Activated CD8-positive, alpha-beta T cell treated with anti-CD3 and anti-CD28 coated beads, Interleukin-2, amount 10 ng/mL, durations not matched to agents 7 days and 5 days (primary cell): ENCODE results near the gene PRKCD. TPM values are rescaled to one million over a fixed set of nuclear protein-coding genes. Genes with fewer than 3 reads are reported as not detected.
A peak's percentile ranks its signal among the peaks of the same experiment; 100 is the strongest.

ENCODE experiments used
- ATAC-seq: fragments of 150-1000 bp; cut with Tn5 transposase; one replicate; pipeline ENCODE4 v1.10.0; 2021; ENCODE audit warnings: moderate library complexity
- CTCF ChIA-PET: fragments of 350-600 bp; sonication (Branson Sonifier 250); formaldehyde crosslinking; loops from one replicate; lab custom pipeline; 2021; ENCODE audit warnings: antibody characterized with exemption; lab: Charles Lee
- POLR2A ChIA-PET: fragments of 350-600 bp; sonication (Branson Sonifier 250); formaldehyde crosslinking; loops from one replicate; lab custom pipeline; 2021; ENCODE audit warnings: antibody characterized with exemption; lab: Charles Lee
- DNase-seq: peaks from one replicate; pipeline ENCODE4 v3.0.0-alpha.2; 2020
- H3K27ac Mint-ChIP-seq: one replicate; pipeline ENCODE4 v1.8.0; 2021; ENCODE audit warnings: mild to moderate bottlenecking, mixed read lengths
- H3K27me3 Mint-ChIP-seq: one replicate; pipeline ENCODE4 v1.8.0; 2021; ENCODE audit warnings: low read depth, mixed read lengths
- H3K36me3 Mint-ChIP-seq: one replicate; pipeline ENCODE4 v1.8.0; 2021; ENCODE audit warnings: low read depth, mixed read lengths
- H3K4me1 Mint-ChIP-seq: one replicate; pipeline ENCODE4 v1.8.0; 2021; ENCODE audit warnings: low read depth, mixed read lengths
- H3K4me3 Mint-ChIP-seq: one replicate; pipeline ENCODE4 v1.8.0; 2021; ENCODE audit warnings: mild to moderate bottlenecking, mixed read lengths
- H3K9me3 Mint-ChIP-seq: one replicate; pipeline ENCODE4 v1.8.0; 2022; ENCODE audit warnings: mixed read lengths; ENCODE audit not compliant: insufficient read depth
- total RNA-seq, 2 experiments: library from RNA; stranded (reverse); gene quantifications; one replicate each; pipeline ENCODE4 v1.2.3, GENCODE V29; 2021

Gene PRKCD
- total RNA-seq: 10 to 100 TPM; 19.5 to 20.5 TPM

GRCh38 chr3:53160660-53161449, at the start of gene PRKCD:
Gene PRKCD (plus strand): TSS chr3:53161209. CDS start chr3:53178423, 17,214 bp downstream.
- H3K36me3 Mint-ChIP-seq: no peaks in the 10 kb centered on the region
- peaks cover 33% of the 10 kb centered on the region for H3K27me3 Mint-ChIP-seq
- peak; percentile 86 for ATAC-seq
- CTCF ChIA-PET: interaction anchor here (0.6 to 1.7 kb wide), 13 partner anchors 10 to 60 kb away, joined by 3 to 13 read pairs (median 3); no protein-coding TSS in a partner anchor
- H3K27ac Mint-ChIP-seq: peak within 1 kb of the TSS; percentile 82
- H3K9me3 Mint-ChIP-seq: no peaks in the 10 kb centered on the region
- peak; percentile 83 for DNase-seq
- H3K4me3 Mint-ChIP-seq: peak within 1 kb of the TSS; percentile 73
- H3K4me1 Mint-ChIP-seq: peaks cover 22% of the 10 kb centered on the region
- POLR2A ChIA-PET: interaction anchor here (0.6 to 1.4 kb wide), 3 partner anchors 28 to 187 kb away, joined by 3 to 4 read pairs (median 4); partner anchors contain the start of genes DCP1A and TKT

GRCh38 chr3:53111822-53112221, 49.2 kb upstream of the PRKCD start:
- POLR2A ChIA-PET: interaction anchor here (0.6 kb wide), 2 partner anchors 81 to 401 kb away, joined by 3 to 4 read pairs; no protein-coding TSS in a partner anchor
- DNase-seq: no peak
- H3K27ac Mint-ChIP-seq: no peak overlapping the region
- CTCF ChIA-PET: interaction anchor here (1.2 to 14.6 kb wide), 4 partner anchors 8 to 87 kb away, joined by 4 to 220 read pairs (median 8); partner anchors contain the start of gene PRKCD
- no peaks in the 10 kb centered on the region for H3K27me3 Mint-ChIP-seq
- no peak overlapping the region for H3K4me3 Mint-ChIP-seq
- peaks cover 24% of the 10 kb centered on the region for H3K4me1 Mint-ChIP-seq
- H3K9me3 Mint-ChIP-seq: peaks cover 4% of the 10 kb centered on the region
- ATAC-seq: no peak
- peaks cover 30% of the 10 kb centered on the region for H3K36me3 Mint-ChIP-seq

- POLR2A ChIA-PET: interaction anchor here (0.9 to 1.4 kb wide), 2 partner anchors 16 to 18 kb away, joined by 3 to 5 read pairs; partner anchors contain the start of gene RFT1
- H3K4me3 Mint-ChIP-seq: no peak overlapping the region
- no peak overlapping the region for H3K27ac Mint-ChIP-seq
- H3K36me3 Mint-ChIP-seq: peaks cover 36% of the 10 kb centered on the region
- H3K9me3 Mint-ChIP-seq: peaks cover 4% of the 10 kb centered on the region
- H3K27me3 Mint-ChIP-seq: no peaks in the 10 kb centered on the region
- CTCF ChIA-PET: interaction anchor here (0.9 to 14.6 kb wide), 24 partner anchors 9 to 228 kb away, joined by 3 to 220 read pairs (median 5); partner anchors contain the start of genes PRKCD and RFT1
- DNase-seq (no peak), ATAC-seq (peak; percentile 14)
- peaks cover 20% of the 10 kb centered on the region for H3K4me1 Mint-ChIP-seq
Measured at GRCh38 chr3:53113293-53114010, 47.6 kb upstream of the PRKCD start.

GRCh38 chr3:53114011-53114400, 47.0 kb upstream of the PRKCD start:
- Mint-ChIP-seq H3K27me3 (no peaks in the 10 kb centered on the region), H3K4me1 (peaks cover 17% of the 10 kb centered on the region), H3K36me3 (peaks cover 32% of the 10 kb centered on the region), H3K9me3 (peaks cover 3% of the 10 kb centered on the region), H3K4me3 (no peak overlapping the region), H3K27ac (no peak overlapping the region)
- CTCF ChIA-PET: interaction anchor here (0.6 to 14.6 kb wide), 34 partner anchors 9 to 235 kb away, joined by 3 to 220 read pairs (median 4); partner anchors contain the start of gene RFT1
- POLR2A ChIA-PET: interaction anchor here (0.6 to 1.4 kb wide), 4 partner anchors 11 to 82 kb away, joined by 3 to 5 read pairs (median 3); partner anchors contain the start of gene RFT1
- peak; percentile 91 for DNase-seq
- peak; percentile 82 for ATAC-seq

- Mint-ChIP-seq H3K27ac (no peak overlapping the region), H3K4me1 (peaks cover 15% of the 10 kb centered on the region), H3K9me3 (no peaks in the 10 kb centered on the region), H3K4me3 (no peak overlapping the region), H3K36me3 (peaks cover 27% of the 10 kb centered on the region), H3K27me3 (no peaks in the 10 kb centered on the region)
- ATAC-seq (no peak), DNase-seq (no peak)
- ChIA-PET CTCF (interaction anchor here (0.6 to 14.6 kb wide), 35 partner anchors 8 to 234 kb away, joined by 3 to 220 read pairs (median 3); partner anchors contain the start of gene RFT1), POLR2A (interaction anchor here (0.6 to 1.4 kb wide), 5 partner anchors 11 to 82 kb away, joined by 3 to 5 read pairs (median 3); partner anchors contain the start of gene RFT1)
Measured at GRCh38 chr3:53114412-53115074, 46.5 kb upstream of the PRKCD start.

- peaks cover 3% of the 10 kb centered on the region for H3K4me1 Mint-ChIP-seq
- CTCF ChIA-PET: interaction anchor here (1.9 to 14.6 kb wide), 4 partner anchors 11 to 81 kb away, joined by 5 to 220 read pairs (median 8); no protein-coding TSS in a partner anchor
- no peak for DNase-seq
- H3K36me3 Mint-ChIP-seq: peaks cover 30% of the 10 kb centered on the region
- H3K27ac Mint-ChIP-seq: no peak overlapping the region
- ATAC-seq: no peak
- no peaks in the 10 kb centered on the region for H3K27me3 Mint-ChIP-seq
- no peaks in the 10 kb centered on the region for H3K9me3 Mint-ChIP-seq
- no peak overlapping the region for H3K4me3 Mint-ChIP-seq
- POLR2A ChIA-PET: interaction anchor here (1.9 kb wide), 1 partner anchor 13 kb away, joined by 6 read pairs; the partner anchor contains the start of gene RFT1
Measured at GRCh38 chr3:53116956-53117355, 44.1 kb upstream of the PRKCD start.

GRCh38 chr3:53120336-53120735, 40.7 kb upstream of the PRKCD start:
- Mint-ChIP-seq H3K27ac (no peak overlapping the region), H3K27me3 (no peaks in the 10 kb centered on the region), H3K9me3 (no peaks in the 10 kb centered on the region), H3K36me3 (peaks cover 57% of the 10 kb centered on the region), H3K4me3 (no peak overlapping the region), H3K4me1 (peaks cover 8% of the 10 kb centered on the region)
- DNase-seq: no peak
- ChIA-PET CTCF (interaction anchor here (1.3 to 14.6 kb wide), 3 partner anchors 10 to 78 kb away, joined by 4 to 220 read pairs (median 12); no protein-coding TSS in a partner anchor), POLR2A (interaction anchor here (0.5 kb wide), 1 partner anchor 453 kb away, joined by 3 read pairs; no protein-coding TSS in a partner anchor)
- ATAC-seq: no peak

- no peak overlapping the region for H3K27ac Mint-ChIP-seq
- ChIA-PET POLR2A (interaction anchor here (1.2 kb wide), 1 partner anchor 20 kb away, joined by 3 read pairs; no protein-coding TSS in a partner anchor), CTCF (interaction anchor here (0.6 to 2.0 kb wide), 7 partner anchors 8 to 378 kb away, joined by 3 to 10 read pairs (median 5); no protein-coding TSS in a partner anchor)
- DNase-seq (no peak), ATAC-seq (no peak)
- H3K4me1 Mint-ChIP-seq: peaks cover 8% of the 10 kb centered on the region
- H3K9me3 Mint-ChIP-seq: no peaks in the 10 kb centered on the region
- H3K36me3 Mint-ChIP-seq: peaks cover 57% of the 10 kb centered on the region
- no peaks in the 10 kb centered on the region for H3K27me3 Mint-ChIP-seq
- H3K4me3 Mint-ChIP-seq: no peak overlapping the region
Measured at GRCh38 chr3:53122255-53122932, 38.6 kb upstream of the PRKCD start.

- Mint-ChIP-seq H3K27me3 (no peaks in the 10 kb centered on the region), H3K4me3 (no peak overlapping the region), H3K4me1 (peaks cover 8% of the 10 kb centered on the region), H3K9me3 (no peaks in the 10 kb centered on the region), H3K36me3 (peaks cover 56% of the 10 kb centered on the region), H3K27ac (no peak overlapping the region)
- ATAC-seq: no peak
- POLR2A ChIA-PET: interaction anchor here (1.2 kb wide), 1 partner anchor 19 kb away, joined by 3 read pairs; no protein-coding TSS in a partner anchor
- DNase-seq: no peak
- CTCF ChIA-PET: interaction anchor here (1.1 to 2.0 kb wide), 6 partner anchors 8 to 73 kb away, joined by 3 to 10 read pairs (median 5); no protein-coding TSS in a partner anchor
Measured at GRCh38 chr3:53122933-53123305, 38.1 kb upstream of the PRKCD start.

GRCh38 chr3:53123510-53123909, 37.5 kb upstream of the PRKCD start:
- H3K4me1 Mint-ChIP-seq: peaks cover 12% of the 10 kb centered on the region
- H3K36me3 Mint-ChIP-seq: peaks cover 51% of the 10 kb centered on the region
- H3K27ac Mint-ChIP-seq: no peak overlapping the region
- ATAC-seq (no peak), DNase-seq (no peak)
- CTCF ChIA-PET: interaction anchor here (1.7 to 2.0 kb wide), 3 partner anchors 9 to 73 kb away, joined by 3 to 10 read pairs (median 6); no protein-coding TSS in a partner anchor
- no peak overlapping the region for H3K4me3 Mint-ChIP-seq
- no peaks in the 10 kb centered on the region for H3K9me3 Mint-ChIP-seq
- POLR2A ChIA-PET: no interaction called here
- H3K27me3 Mint-ChIP-seq: no peaks in the 10 kb centered on the region
